K562 treated with DMSO at 1 percent for 4 hours (cell line): ENCODE results near the gene APOB. TPM values are rescaled to one million over a fixed set of nuclear protein-coding genes. Genes with fewer than 3 reads are reported as not detected.

Experiments
- total RNA-seq: library from RNA; unstranded; fragments of 300-600 nt; gene quantifications from 2 replicates; pipeline ENCODE4 v1.2.3, GENCODE V29; 2022; ENCODE audit not compliant: insufficient read depth

Gene APOB, protein sequence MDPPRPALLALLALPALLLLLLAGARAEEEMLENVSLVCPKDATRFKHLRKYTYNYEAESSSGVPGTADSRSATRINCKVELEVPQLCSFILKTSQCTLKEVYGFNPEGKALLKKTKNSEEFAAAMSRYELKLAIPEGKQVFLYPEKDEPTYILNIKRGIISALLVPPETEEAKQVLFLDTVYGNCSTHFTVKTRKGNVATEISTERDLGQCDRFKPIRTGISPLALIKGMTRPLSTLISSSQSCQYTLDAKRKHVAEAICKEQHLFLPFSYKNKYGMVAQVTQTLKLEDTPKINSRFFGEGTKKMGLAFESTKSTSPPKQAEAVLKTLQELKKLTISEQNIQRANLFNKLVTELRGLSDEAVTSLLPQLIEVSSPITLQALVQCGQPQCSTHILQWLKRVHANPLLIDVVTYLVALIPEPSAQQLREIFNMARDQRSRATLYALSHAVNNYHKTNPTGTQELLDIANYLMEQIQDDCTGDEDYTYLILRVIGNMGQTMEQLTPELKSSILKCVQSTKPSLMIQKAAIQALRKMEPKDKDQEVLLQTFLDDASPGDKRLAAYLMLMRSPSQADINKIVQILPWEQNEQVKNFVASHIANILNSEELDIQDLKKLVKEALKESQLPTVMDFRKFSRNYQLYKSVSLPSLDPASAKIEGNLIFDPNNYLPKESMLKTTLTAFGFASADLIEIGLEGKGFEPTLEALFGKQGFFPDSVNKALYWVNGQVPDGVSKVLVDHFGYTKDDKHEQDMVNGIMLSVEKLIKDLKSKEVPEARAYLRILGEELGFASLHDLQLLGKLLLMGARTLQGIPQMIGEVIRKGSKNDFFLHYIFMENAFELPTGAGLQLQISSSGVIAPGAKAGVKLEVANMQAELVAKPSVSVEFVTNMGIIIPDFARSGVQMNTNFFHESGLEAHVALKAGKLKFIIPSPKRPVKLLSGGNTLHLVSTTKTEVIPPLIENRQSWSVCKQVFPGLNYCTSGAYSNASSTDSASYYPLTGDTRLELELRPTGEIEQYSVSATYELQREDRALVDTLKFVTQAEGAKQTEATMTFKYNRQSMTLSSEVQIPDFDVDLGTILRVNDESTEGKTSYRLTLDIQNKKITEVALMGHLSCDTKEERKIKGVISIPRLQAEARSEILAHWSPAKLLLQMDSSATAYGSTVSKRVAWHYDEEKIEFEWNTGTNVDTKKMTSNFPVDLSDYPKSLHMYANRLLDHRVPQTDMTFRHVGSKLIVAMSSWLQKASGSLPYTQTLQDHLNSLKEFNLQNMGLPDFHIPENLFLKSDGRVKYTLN (N-terminal part only)
- total RNA-seq: not detected in 2 replicates

GRCh38 chr2:21043744-21044532 is at the start of gene APOB:
APOB (minus strand) TSS chr2:21044073; CDS start chr2:21043945, 128 bp downstream.

Other genes starting within 250 kb of the APOB start
- 11.1 and 16.7 TPM in 2 replicates for gene LDAH, start 221.0 kb downstream of the APOB start, total RNA-seq
- 0.16 TPM in 1 of 2 replicates, not detected in the other for gene TDRD15, start 79.9 kb upstream of the APOB start, total RNA-seq